SK-N-SH (cell line): ENCODE results near the gene MAP2K5. TPM values are rescaled to one million over a fixed set of nuclear protein-coding genes. Genes with fewer than 3 reads are reported as not detected.

Experiments
- CTCF ChIA-PET: fragments of 300-600, 350-600 bp; formaldehyde crosslinking; extraction: SDS; loops from one replicate; lab custom pipeline; 2021; lab: Yijun Ruan, JAX
- POLR2A ChIA-PET: fragments of 350-600 bp; sonication (Branson Sonifier 250); formaldehyde crosslinking; extraction: SDS; loops from one replicate; lab custom pipeline; 2020; ENCODE audit warnings: antibody characterized with exemption, inconsistent platforms; lab: Yijun Ruan, JAX
- DNase-seq: peaks from one replicate; pipeline ENCODE4 v3.0.0; 2012
- H2AFZ ChIP-seq: fragments of 200-600 bp; sonication (generic); 2 replicates; pipeline ENCODE4 v1.8.1; 2016; ENCODE audit warnings: antibody characterized with exemption, mild to moderate bottlenecking, low read depth
- H3F3A ChIP-seq: fragments of 200-600 bp; sonication (generic); replicated peaks from 2 replicates; pipeline ENCODE3; 2016; ENCODE audit warnings: antibody characterized with exemption, mild to moderate bottlenecking; ENCODE audit not compliant: insufficient read depth
- H3K27ac ChIP-seq, 2 experiments: fragments of 200-500 bp in 1 of 2; fragments of 200-600 bp in 1 of 2; sonication (Bioruptor generic) in 1 of 2; sonication (generic), shearing (Covaris generic) in 1 of 2; 2 replicates each; pipeline versions ENCODE4 v1.5.1 to v1.6.1; 2014 to 2016; ENCODE audit warnings: low read depth in 2 of 2, inconsistent platforms in 1 of 2, low read length in 1 of 2, mild to moderate bottlenecking in 1 of 2, mixed read lengths in 1 of 2
- H3K27me3 ChIP-seq: fragments of 200-600 bp; sonication (generic), shearing (Covaris generic); 2 replicates; pipeline ENCODE4 v1.6.1; 2016; ENCODE audit warnings: mixed run types; ENCODE audit not compliant: insufficient read depth
- H3K36me3 ChIP-seq, 2 experiments: fragments of 200-500 bp in 1 of 2; fragments of 200-600 bp in 1 of 2; sonication (Bioruptor generic) in 1 of 2; sonication (generic) in 1 of 2; replicated peaks in 1 of 2; 2 replicates each; pipeline versions ENCODE3 to v1.5.1; 2014 to 2016; ENCODE audit warnings: low read length in 1 of 2, mild to moderate bottlenecking in 1 of 2; ENCODE audit not compliant: insufficient read depth in 2 of 2, control insufficient read depth in 1 of 2
- H3K4me1 ChIP-seq, 2 experiments: fragments of 200-500 bp in 1 of 2; fragments of 200-600 bp in 1 of 2; sonication (Bioruptor generic) in 1 of 2; sonication (generic), shearing (Covaris generic) in 1 of 2; 2 replicates each; pipeline versions ENCODE4 v1.5.1 to v1.6.1; 2014 to 2016; ENCODE audit warnings: low read depth in 1 of 2, low read length in 1 of 2, mixed run types in 1 of 2; ENCODE audit not compliant: insufficient read depth in 2 of 2, control insufficient read depth in 1 of 2
- H3K4me2 ChIP-seq: fragments of 200-600 bp; sonication (generic), shearing (Covaris generic); 2 replicates; pipeline ENCODE4 v1.6.1; 2017; ENCODE audit warnings: mixed run types
- H3K4me3 ChIP-seq, 2 experiments: fragments of 200-500 bp in 1 of 2; fragments of 200-600 bp in 1 of 2; sonication (Bioruptor generic) in 1 of 2; sonication (generic), shearing (Covaris generic) in 1 of 2; 2 replicates each; pipeline versions ENCODE4 v1.5.1 to v1.8.1; 2014 to 2016; ENCODE audit warnings: low read depth in 2 of 2, inconsistent platforms in 1 of 2, low read length in 1 of 2, mild to moderate bottlenecking in 1 of 2, mixed read lengths in 1 of 2, moderate library complexity in 1 of 2
- H3K79me2 ChIP-seq: fragments of 200-600 bp; sonication (generic); 2 replicates; pipeline ENCODE4 v1.8.1; 2017; ENCODE audit warnings: mild to moderate bottlenecking; ENCODE audit not compliant: insufficient read depth
- H3K9ac ChIP-seq: fragments of 200-600 bp; sonication (generic); 2 replicates; pipeline ENCODE4 v1.6.1; 2017; ENCODE audit warnings: mixed run types
- H3K9me2 ChIP-seq: fragments of 200-600 bp; sonication (generic); 2 replicates; pipeline ENCODE4 v1.6.1; 2017; ENCODE audit warnings: mixed run types
- H3K9me3 ChIP-seq: fragments of 200-600 bp; sonication (generic); 2 replicates; pipeline ENCODE4 v1.6.1; 2017; ENCODE audit warnings: mixed run types, mild to moderate bottlenecking, moderate library complexity
- H4K20me1 ChIP-seq: fragments of 200-600 bp; sonication (generic); 2 replicates; pipeline ENCODE4 v1.6.1; 2017; ENCODE audit warnings: mild to moderate bottlenecking, mixed run types; ENCODE audit not compliant: insufficient read depth
- CHD2 ChIP-seq: fragments of 150-350 bp; IDR thresholded peaks from 2 replicates; pipeline ENCODE4 v1.6.1; 2018; ENCODE audit warnings: low read length; ENCODE audit not compliant: partially characterized antibody
- EP300 ChIP-seq, 2 experiments: IDR thresholded peaks; 2 replicates each; pipeline versions ENCODE4 v1.4.0 to v1.6.1; 2012; ENCODE audit warnings: borderline replicate concordance in 1 of 2, low read depth in 1 of 2, low read length in 1 of 2
- EZH2phosphoT487 ChIP-seq: fragments of 200-600 bp; sonication (generic); IDR thresholded peaks from 2 replicates; pipeline ENCODE4 v1.6.1; 2017; ENCODE audit warnings: low read depth, mixed run types, mild to moderate bottlenecking, antibody characterized with exemption, moderate library complexity, borderline replicate concordance
- FOSL2 ChIP-seq: IDR thresholded peaks from 2 replicates; pipeline ENCODE4 v1.4.0; 2012; ENCODE audit warnings: low read depth, mild to moderate bottlenecking, moderate library complexity, borderline replicate concordance
- GATA2 ChIP-seq: sonication (generic); formaldehyde crosslinking; IDR thresholded peaks from 2 replicates; pipeline ENCODE4 v1.5.0; 2020; ENCODE audit warnings: mild to moderate bottlenecking, missing genetic modification reagents
- NFIC ChIP-seq: IDR thresholded peaks from 2 replicates; pipeline ENCODE4 v1.4.0; 2012; ENCODE audit warnings: borderline replicate concordance
- NRF1 ChIP-seq: IDR thresholded peaks from 2 replicates; pipeline ENCODE4 v1.6.1; 2012; ENCODE audit warnings: low read depth, mild to moderate bottlenecking, low read length
- RAD21 ChIP-seq: IDR thresholded peaks from 2 replicates; pipeline ENCODE4 v1.6.1; 2012; ENCODE audit warnings: mild to moderate bottlenecking, low read length
- YY1 ChIP-seq: IDR thresholded peaks from 2 replicates; pipeline ENCODE4 v1.4.0; 2012; ENCODE audit warnings: low read depth, mild to moderate bottlenecking
- WGBS: methylation state at CpG from one replicate; pipeline ENCODE4 v1.1.6; 2017; ENCODE audit warnings: low lambda C conversion rate; 5-methylcytosine and 5-hydroxymethylcytosine counted together
- polyA plus RNA-seq, 3 experiments: library from polyadenylated mRNA; depleted of rRNA; stranded (reverse); fragments of >200 nt; gene quantifications; 2 replicates each; pipeline ENCODE4 v1.2.3, GENCODE V29; 2012
- TF ChIP-seq, protein P1 (sequence below): IDR thresholded peaks from 2 replicates; pipeline ENCODE4; 2012
- TF ChIP-seq, protein P2 (sequence below): IDR thresholded peaks from 2 replicates; pipeline ENCODE4 v1.4.0; 2012; ENCODE audit warnings: low read depth, borderline replicate concordance
- TF ChIP-seq, protein P3 (sequence below): fragments of 150-350 bp; IDR thresholded peaks from 2 replicates; pipeline ENCODE4 v1.6.1; 2016; ENCODE audit warnings: mild to moderate bottlenecking, low read depth, low read length

MAP2K5 gene
- polyA plus RNA-seq, 1 of the 3 experiments (the other 2 are of a cell fraction), result 6.2 TPM

DNA sequence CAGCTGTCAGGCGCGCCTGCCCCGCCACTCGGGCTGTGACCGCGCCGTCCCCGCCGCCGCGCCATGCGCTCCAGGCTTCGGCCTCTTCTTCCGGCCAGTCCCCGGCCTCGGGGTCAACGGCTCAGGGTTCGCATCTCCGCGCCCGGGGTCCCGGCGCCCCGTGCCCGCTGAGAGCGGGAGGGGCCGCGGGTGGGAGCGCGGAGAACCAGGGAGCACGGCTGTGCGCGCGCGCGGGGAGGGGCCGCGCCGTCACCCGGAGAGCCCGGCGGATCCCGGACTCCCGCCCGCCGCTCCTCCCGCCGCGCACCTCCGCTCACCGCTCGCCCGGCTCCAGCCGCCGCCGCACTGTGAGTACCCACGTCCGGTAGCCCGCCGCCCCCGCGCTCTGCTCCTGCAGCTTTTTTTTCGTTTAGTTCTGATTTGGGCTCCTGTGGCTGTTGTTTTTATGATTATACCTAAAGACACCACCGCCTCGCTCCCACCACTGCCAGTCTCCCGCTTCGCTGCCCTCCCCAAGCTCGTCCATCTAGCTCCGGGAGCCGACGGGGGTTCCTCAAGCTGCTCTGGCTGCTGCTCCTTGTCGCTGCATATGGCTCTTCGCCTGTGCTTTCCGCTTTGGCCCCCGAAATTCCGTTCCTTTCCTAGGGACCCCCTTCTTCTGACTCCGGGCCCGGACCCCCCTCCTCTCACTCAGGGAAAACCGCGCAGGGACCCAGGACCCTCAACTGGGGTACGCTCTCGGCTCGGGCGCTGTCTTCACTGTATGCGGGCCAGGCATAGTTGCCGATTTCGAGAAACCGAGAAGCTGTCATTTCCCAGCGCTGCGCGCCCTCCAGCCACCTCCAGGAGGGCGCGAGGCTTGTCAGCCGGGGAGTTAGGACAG is 281.1 kb downstream of the MAP2K5 start:
- H3F3A ChIP-seq, result no peaks in the 10 kb centered on the region
- ChIA-PET POLR2A (interaction anchor here (1.3 kb wide), 1 partner anchor 10 kb away, joined by 4 read pairs; no protein-coding TSS in a partner anchor), CTCF (interaction anchor here (0.7 to 4.6 kb wide), 10 partner anchors 9 to 388 kb away, joined by 3 to 23 read pairs (median 4); no protein-coding TSS in a partner anchor)
- peak overlapping the region; percentile 59; the same call in 1 of the 2 replicates for H2AFZ ChIP-seq
- no peaks in the 10 kb centered on the region for H3K79me2 ChIP-seq
- no peak overlapping the region for H3K9ac ChIP-seq
- peak overlapping the region; percentile 47 to 60 for H3K4me3 ChIP-seq
- peak overlapping the region; percentile 90 for H3K4me2 ChIP-seq
- no peaks in the 10 kb centered on the region for H3K9me3 ChIP-seq
- H3K36me3 ChIP-seq, result no peaks in the 10 kb centered on the region
- H3K9me2 ChIP-seq, result no peaks in the 10 kb centered on the region
- H4K20me1 ChIP-seq, result no peaks in the 10 kb centered on the region
- H3K27ac ChIP-seq, result no peak overlapping the region
- TF ChIP-seq EZH2phosphoT487 (no peak), GATA2 (CRISPR knock-in tag) (peak; percentile 25; the same call in 1 of the 2 replicates)
- peaks cover 0 to 22% of the 10 kb centered on the region in 2 experiments; a peak in 2 of 4 replicates for H3K4me1 ChIP-seq
- DNase-seq, result peak; percentile 84
- H3K27me3 ChIP-seq, result peaks cover 36% of the 10 kb centered on the region
- 4% methylated on average over 49 of the region's 94 CpGs for WGBS

DNA sequence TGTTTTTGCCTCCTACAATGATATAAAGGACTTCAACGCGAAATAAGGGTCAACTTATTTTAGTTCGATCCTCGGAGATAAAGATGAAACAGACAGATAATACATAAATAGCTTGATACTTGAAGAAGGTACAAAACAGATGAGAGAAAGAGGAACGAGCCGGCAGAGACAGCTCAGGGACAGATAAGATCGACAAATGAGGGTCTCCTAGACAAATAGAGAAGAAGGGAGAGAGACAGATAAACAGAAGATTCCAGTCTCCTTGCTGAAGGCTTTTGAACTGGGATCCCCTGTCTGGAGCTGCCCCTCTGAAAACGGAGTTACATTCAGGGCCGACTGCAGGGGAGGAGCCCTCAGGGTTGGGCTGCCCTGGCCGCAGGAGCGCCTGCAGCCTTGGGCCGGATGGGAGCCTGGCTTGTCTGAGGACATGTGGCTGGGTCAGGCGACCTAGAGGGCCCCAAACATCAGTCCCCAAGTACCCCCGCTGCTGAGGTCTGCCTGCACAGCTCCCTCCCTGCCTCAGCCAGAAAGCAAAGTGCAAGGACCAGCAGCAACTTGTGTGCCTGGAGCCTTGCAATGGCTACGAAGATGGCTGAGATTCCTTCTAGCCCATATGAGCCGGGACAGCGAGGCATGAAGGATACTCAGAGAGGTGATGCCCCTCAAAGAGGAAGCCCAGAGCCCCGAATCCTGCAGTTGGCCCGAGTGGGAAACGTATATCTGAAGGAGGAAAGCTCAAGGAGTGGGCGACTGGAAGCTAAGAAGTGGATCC is 281.9 kb downstream of the MAP2K5 start:
- peak overlapping the region; percentile 90 for H3K4me2 ChIP-seq
- peak; percentile 77 for DNase-seq
- POLR2A ChIA-PET, result interaction anchor here (1.3 kb wide), 1 partner anchor 11 kb away, joined by 4 read pairs; no protein-coding TSS in a partner anchor

More for the DNA sequence above, 281.9 kb downstream of the MAP2K5 start:
- Histone ChIP-seq H3K36me3 (no peaks in the 10 kb centered on the region), H4K20me1 (no peaks in the 10 kb centered on the region), H3K27me3 (peaks cover 36% of the 10 kb centered on the region), H3K79me2 (no peaks in the 10 kb centered on the region), H2AFZ (no peak overlapping the region), H3F3A (no peaks in the 10 kb centered on the region), H3K9ac (no peak overlapping the region), H3K27ac (no peak overlapping the region), H3K9me2 (no peaks in the 10 kb centered on the region), H3K4me1 (peaks cover 0 to 22% of the 10 kb centered on the region in 2 experiments; a peak in 2 of 4 replicates), H3K4me3 (peak overlapping the region; percentile 47 to 60), H3K9me3 (no peaks in the 10 kb centered on the region)
- CTCF ChIA-PET, result interaction anchor here (0.7 to 4.6 kb wide), 10 partner anchors 8 to 387 kb away, joined by 3 to 23 read pairs (median 4); no protein-coding TSS in a partner anchor
- TF ChIP-seq, protein P1, sequence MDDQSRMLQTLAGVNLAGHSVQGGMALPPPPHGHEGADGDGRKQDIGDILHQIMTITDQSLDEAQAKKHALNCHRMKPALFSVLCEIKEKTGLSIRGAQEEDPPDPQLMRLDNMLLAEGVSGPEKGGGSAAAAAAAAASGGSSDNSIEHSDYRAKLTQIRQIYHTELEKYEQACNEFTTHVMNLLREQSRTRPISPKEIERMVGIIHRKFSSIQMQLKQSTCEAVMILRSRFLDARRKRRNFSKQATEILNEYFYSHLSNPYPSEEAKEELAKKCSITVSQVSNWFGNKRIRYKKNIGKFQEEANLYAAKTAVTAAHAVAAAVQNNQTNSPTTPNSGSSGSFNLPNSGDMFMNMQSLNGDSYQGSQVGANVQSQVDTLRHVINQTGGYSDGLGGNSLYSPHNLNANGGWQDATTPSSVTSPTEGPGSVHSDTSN, result no peak
- TF ChIP-seq, protein P2, sequence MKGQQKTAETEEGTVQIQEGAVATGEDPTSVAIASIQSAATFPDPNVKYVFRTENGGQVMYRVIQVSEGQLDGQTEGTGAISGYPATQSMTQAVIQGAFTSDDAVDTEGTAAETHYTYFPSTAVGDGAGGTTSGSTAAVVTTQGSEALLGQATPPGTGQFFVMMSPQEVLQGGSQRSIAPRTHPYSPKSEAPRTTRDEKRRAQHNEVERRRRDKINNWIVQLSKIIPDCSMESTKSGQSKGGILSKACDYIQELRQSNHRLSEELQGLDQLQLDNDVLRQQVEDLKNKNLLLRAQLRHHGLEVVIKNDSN, result no peak
- TF ChIP-seq, protein P3, sequence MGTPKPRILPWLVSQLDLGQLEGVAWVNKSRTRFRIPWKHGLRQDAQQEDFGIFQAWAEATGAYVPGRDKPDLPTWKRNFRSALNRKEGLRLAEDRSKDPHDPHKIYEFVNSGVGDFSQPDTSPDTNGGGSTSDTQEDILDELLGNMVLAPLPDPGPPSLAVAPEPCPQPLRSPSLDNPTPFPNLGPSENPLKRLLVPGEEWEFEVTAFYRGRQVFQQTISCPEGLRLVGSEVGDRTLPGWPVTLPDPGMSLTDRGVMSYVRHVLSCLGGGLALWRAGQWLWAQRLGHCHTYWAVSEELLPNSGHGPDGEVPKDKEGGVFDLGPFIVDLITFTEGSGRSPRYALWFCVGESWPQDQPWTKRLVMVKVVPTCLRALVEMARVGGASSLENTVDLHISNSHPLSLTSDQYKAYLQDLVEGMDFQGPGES, result no peak
- TF ChIP-seq YY1 (no peak), EP300 (IDR thresholded peaks at IDR 0.05; ENCODE audit: borderline replicate concordance in 1 of 2, low read depth in 1 of 2, low read length in 1 of 2) (no peak), NRF1 (no peak), CHD2 (no peak), NFIC (no peak), FOSL2 (no peak), RAD21 (no peak)
- 14% methylated on average over 15 of the region's 21 CpGs for WGBS
